GM19023 (cell line): ENCODE measurements around the gene ANKMY1.
"Not testable (repeated sequence)": the region's sequence is repeated elsewhere in the genome, so short reads cannot be mapped to it uniquely, and the experiment has no call there.

Experiments
- ATAC-seq: cut with Tn5 transposase; IDR thresholded peaks from one replicate; pipeline ENCODE4 v1.9.1; 2021; ENCODE audit warnings: mild to moderate bottlenecking, moderate library complexity; ENCODE audit not compliant: unreplicated experiment

ANKMY1 gene

DNA sequence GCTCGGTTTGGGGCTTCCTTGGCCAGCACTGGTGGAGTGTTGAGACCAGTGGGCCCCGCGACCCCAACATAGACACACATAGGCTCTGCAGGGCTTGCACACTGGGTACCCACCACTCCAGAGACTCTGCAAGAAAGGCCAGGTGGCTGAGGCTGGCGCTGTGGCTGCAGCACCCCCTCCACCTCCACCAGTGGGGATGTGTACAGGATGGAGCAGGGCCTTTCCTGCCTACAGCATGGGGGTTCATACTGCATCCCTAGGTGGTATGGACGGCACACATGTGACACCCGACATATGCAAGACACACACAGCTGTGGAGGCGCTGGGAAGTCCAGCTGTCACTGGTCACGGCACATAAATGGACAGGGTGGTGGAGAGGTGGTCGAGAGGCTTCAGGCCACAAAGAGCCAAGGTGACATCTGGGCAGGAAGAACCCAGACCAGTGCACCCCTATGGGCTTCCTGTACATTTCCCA, 11.8 kb upstream of the ANKMY1 start:
- ATAC-seq = no peak

DNA sequence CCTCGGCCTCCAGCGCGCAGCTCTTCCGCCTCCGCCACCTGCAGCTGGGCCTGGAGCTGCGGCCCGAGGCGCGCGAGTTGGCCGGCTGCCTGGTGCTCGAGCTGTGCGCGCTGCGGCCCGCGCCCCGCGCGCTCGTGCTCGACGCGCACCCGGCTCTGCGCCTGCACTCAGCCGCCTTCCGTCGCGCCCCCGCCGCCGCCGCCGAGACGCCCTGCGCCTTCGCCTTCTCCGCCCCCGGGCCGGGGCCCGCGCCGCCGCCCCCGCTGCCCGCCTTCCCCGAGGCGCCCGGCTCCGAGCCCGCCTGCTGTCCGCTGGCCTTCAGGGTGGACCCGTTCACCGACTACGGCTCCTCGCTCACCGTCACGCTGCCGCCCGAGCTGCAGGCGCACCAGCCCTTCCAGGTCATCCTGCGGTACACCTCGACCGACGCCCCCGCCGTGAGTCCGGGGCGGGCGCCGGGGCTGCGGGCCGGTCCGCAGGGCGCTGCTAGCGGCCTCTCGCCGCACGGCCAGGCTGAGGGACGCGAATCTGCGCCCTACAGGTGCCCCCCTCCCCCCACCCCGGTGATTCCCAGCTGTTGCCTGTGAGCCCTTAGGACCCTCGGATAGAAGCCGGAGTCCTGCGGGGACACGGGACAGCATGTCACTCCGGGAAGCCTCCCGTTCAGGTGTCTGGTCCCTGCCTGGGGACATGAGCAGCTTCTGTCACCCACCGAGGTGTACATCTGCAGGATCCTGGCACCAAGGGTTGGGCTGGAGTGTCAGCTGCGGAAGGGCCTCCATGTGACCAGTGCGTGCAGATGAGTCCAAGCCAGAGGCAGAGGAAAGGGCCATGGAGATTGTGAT, 11.1 kb upstream of the ANKMY1 start:
- ATAC-seq = peak; percentile 17

- peak; percentile 33 for ATAC-seq
These were observed 10.3 kb upstream of the ANKMY1 start, which contains the start of gene RNPEPL1 for GRCh38 chr2:240567872-240568677. TSS of gene RNPEPL1 (plus strand) at chr2:240568484. CDS start at chr2:240568587, 103 bp downstream.

- no peak for ATAC-seq
These were observed 9.5 kb upstream of the ANKMY1 start for GRCh38 chr2:240567137-240567871.

DNA sequence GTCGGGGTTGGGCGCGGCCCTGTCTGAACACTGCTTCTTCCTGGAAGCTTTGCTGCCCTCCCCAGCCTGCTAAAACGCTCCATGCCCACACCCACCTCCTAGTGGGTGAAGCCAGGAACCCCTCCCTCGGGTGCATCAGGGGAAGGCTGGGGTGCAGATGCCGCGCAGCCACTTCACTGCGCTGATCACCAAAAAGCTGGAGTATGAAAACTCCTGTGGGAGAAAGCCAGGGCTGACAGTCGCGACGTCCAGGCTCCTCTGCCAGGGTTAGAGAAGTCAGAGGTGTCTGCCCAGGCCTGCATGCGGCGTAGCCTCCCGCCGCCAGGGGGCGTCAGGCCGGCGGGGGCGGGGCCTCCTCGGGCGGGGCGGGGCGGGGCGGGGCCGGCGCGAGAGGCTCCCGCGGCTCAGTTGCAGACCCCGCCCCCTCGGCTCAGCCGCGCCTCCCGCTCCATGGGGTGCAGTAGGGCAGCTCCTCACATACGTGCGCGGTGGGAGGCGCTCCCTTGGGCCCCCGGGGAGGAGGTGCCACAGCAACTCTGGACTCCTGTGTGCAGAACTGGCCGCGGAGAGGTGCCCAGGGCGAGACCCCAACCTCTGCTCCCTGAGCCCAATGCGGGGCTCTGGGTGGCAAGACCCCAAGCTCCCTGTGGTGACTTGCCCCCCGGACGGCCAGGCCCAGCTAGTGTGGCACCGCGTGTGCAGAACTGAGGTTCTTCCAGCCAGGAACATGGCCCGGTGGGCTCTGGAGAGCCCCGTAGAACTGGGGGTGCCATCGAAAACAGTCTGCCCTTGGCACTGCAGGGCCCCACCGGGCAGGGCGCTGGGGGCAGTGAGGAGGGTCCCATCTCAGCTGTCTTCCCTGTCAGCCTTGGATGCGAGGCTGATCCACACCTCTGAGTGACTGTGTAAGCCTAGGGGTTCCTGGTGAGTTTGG, 8.7 kb upstream of the ANKMY1 start:
- ATAC-seq = peak; percentile 49

- peak; percentile 35 for ATAC-seq
These were observed 7.8 kb upstream of the ANKMY1 start for GRCh38 chr2:240565333-240566202.

- no peak for ATAC-seq
These were observed 7.0 kb upstream of the ANKMY1 start for GRCh38 chr2:240564561-240565332.

DNA sequence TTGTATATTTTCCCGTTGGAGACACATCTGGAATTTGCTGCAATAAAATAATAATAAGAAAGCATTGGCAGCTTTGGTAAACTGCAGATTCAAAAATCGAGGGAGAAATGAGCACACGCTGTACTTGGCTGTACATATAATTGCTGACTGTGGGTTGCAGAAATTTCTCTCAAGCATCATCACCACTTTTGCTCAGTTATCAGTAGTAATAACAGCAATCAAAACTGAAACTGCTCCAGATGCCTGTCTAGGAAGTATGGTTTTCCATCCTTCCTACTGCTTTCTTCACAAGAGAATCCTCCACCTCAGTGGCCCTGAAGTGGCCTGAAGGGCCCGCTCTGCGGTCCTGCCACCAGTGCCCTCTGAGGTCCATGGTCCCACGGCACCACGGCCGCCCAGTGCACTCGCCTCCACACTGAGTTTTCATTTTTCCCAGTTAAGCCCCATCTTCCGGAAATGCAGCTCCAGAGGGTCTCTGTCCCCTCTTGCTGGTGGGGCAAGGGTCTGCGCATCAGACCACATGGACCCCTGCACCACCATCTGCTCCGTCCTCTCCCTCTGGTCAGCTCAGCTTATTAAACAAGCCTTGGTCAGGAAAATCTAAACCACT, 6.3 kb upstream of the ANKMY1 start:
- ATAC-seq = no peak

GRCh38 chr2:240563231-240563630, 5.4 kb upstream of the ANKMY1 start:
- not testable (repeated sequence) for ATAC-seq

GRCh38 chr2:240561325-240561971, 3.7 kb upstream of the ANKMY1 start:
- peak; percentile 0 for ATAC-seq

GRCh38 chr2:240560480-240561324, 2.9 kb upstream of the ANKMY1 start:
- ATAC-seq = peak; percentile 62

- peak; percentile 54 for ATAC-seq
These were observed 2.3 kb upstream of the ANKMY1 start, which contains the start of gene DUSP28 for GRCh38 chr2:240560084-240560479. TSS of gene DUSP28 (plus strand) at chr2:240560357. CDS start at chr2:240560685, 328 bp downstream.

DNA sequence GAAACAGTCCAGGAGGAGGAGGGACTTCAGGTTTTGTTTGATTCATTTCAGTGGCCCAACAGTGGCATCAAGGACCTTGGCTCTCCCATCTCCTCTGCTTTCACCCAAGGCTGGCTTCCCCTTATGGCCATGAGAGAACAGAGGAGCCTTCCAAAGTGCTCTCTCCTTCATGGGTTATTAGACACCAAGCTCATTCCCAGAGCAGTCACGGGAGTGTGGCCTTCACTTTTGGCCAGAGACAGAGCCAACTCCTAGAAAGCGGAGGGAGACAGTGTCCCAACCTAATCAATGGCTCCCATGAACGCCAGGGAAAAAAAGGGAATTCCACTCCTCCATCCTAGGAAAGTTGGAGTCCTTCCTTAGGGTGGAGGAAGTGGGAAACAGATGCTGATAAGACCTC, 1.5 kb upstream of the ANKMY1 start:
- ATAC-seq = no peak

DNA sequence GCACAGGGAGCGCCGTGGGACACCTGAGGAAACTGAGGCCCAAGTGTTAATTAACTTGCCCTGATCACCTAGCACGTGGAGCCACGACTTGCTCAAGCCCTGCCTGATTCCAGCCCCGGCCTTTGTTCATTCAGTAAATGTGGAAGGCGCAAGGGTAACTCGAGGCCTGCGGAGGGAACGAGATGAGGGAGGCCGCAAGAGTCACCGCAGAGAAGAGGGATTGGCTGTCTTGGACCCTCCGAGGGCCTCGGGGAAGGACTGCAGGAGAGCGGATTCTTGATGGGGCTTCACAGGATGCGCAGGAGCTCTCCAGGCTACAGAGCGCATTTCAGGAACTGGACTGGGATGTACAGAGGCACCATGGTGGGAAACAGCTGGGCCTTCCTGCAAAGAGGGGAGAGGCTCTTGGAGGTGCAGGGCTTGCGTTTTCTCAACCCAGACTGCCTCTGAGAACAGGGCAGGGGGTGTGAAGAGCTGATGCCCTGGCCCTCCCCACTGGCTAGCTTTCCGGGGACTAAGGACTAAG, 511 bp upstream of the ANKMY1 start:
- ATAC-seq = no peak

DNA sequence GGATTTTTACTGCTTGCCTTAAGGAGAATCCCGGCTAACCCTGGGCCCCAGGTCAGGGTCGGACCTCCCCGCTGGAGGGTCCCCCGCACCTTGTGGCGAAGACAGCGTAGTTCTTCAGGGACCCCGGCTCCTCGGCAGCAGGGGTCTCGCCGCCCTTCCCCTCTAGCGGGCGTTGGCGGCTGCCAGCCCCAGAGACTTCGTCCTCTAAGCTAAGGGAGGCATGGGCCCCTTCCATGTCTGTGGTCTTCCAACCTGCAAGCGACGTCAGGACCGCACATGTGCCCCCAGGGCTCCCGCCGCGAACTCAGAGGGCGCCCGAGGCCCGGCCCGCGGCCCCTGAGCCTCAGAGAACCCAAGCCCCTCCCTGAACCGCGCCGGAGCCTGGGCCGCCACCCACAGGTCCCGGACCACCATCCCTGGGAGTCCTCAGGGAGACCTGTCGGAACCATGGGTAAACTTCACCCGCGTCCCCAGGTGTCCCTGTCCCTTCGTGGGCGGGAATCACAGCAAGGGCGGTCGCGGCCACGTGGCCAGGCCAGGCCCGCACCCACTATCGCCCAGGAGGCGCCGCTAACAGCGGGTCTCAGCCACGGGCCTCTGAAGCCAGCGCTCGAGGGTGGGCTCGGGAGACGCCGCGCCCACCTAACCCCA, 562 bp downstream of the ANKMY1 start:
- ATAC-seq = no peak
